Measurements from ENCODE around the gene ASRGL1. TPM values are rescaled to one million over a fixed set of nuclear protein-coding genes. Genes with fewer than 3 reads are reported as not detected.

ASRGL1 gene
- total RNA-seq, 1 experiment from 2014 or later: 51.6 TPM

- peaks cover 11% of the 10 kb centered on the region for H3K4me1 Mint-ChIP-seq
- H3K4me3 Mint-ChIP-seq: no peak overlapping the region
- DNase-seq (ENCODE audit: low spot score) (no peak), ATAC-seq (no peak)
- H3K27me3 Mint-ChIP-seq (ENCODE audit: low read depth): no peaks in the 10 kb centered on the region
- POLR2A ChIA-PET: interaction anchor here (0.7 kb wide), 1 partner anchor 160 kb away, joined by 3 read pairs; no protein-coding TSS in a partner anchor
- CTCF ChIA-PET: interaction anchor here (1.0 to 3.2 kb wide), 3 partner anchors 32 to 37 kb away, joined by 3 to 18 read pairs (median 7); partner anchors contain the start of gene ASRGL1
- peaks cover under 1% of the 10 kb centered on the region; the same call in 1 of the 2 replicates for H3K36me3 Mint-ChIP-seq
- no peak overlapping the region for H3K27ac Mint-ChIP-seq
- TF ChIP-seq TP53 (CRISPR knock-in tag; IDR thresholded peaks at IDR 0.05) (no peak), FOXK1 (CRISPR knock-in tag; IDR thresholded peaks at IDR 0.05) (no peak), NFYB (CRISPR knock-in tag; conservative IDR thresholded peaks at IDR 0.05; ENCODE audit: low read depth) (no peak), PREB (CRISPR knock-in tag; IDR thresholded peaks at IDR 0.05; ENCODE audit: borderline replicate concordance) (no peak), AFF4 (CRISPR knock-in tag; IDR thresholded peaks at IDR 0.05; ENCODE audit: borderline replicate concordance) (no peak), ARID4B (CRISPR knock-in tag; IDR thresholded peaks at IDR 0.05; ENCODE audit: borderline replicate concordance) (no peak), MAX (CRISPR knock-in tag; IDR thresholded peaks at IDR 0.05) (no peak), ZMAT4 (CRISPR knock-in tag; IDR thresholded peaks at IDR 0.05) (no peak), OVOL2 (CRISPR knock-in tag; IDR thresholded peaks at IDR 0.05; ENCODE audit: borderline replicate concordance) (no peak), JUN (CRISPR knock-in tag; IDR thresholded peaks at IDR 0.05) (no peak), FOXP4 (CRISPR knock-in tag; IDR thresholded peaks at IDR 0.05) (no peak), RORB (CRISPR knock-in tag; IDR thresholded peaks at IDR 0.05) (no peak), ETV6 (CRISPR knock-in tag; IDR thresholded peaks at IDR 0.05) (no peak), NFATC4 (CRISPR knock-in tag; IDR thresholded peaks at IDR 0.05) (no peak), NR1H2 (CRISPR knock-in tag; IDR thresholded peaks at IDR 0.05) (no peak), USF1 (CRISPR knock-in tag; IDR thresholded peaks at IDR 0.05) (no peak)
- peaks cover under 1% of the 10 kb centered on the region for H3K9me3 Mint-ChIP-seq
Measured at GRCh38 chr11:62374801-62375200, 37.6 kb downstream of the ASRGL1 start.

Measured in WTC11 (cell line).